ENCODE results near the gene COTL1.
"Not testable (repeated sequence)": the region's sequence is repeated elsewhere in the genome, so short reads cannot be mapped to it uniquely, and the experiment has no call there.

COTL1 gene

DNA sequence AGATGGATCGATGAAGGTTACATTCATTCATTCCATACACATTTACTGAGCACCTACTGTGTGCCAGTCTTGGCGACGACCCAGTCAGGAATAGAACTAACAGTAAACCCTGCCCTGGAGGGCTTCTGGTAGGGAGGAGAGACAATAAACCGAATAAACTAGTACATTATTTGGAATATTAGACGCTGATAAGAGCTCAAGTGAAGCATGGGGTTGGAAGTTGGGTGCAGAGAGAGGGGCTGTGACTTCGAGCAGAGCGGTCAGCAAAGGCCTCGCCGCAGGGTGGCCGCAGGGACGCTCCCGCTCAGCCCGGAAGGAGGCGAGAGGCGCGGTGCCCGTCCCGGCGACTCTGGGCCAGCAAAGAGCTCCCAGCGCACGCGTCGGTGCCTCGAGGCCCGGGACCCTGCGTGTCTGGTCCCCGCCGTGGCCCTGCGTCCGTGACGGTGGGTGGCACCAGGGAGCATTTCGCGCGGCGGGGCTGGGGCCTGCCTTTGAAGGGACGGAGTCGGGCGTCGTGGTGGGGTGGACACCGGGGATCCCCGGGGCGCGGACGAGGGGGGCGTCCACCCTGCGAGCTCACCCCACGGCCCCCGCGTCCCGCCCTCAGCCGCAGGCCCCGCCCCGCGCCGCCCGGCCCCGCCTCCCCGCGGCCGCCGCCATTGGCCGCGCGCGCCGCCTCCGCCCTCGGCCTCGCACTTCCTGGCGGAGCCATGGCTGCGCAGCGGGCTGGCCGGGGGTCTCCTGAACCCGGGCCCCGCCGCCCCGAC, 30.1 kb upstream of the COTL1 start, which contains the start of gene KLHL36:
Gene KLHL36 (plus strand): TSS at position 684 of the 767 bp plus-strand sequence. CDS start 2,357 bp downstream, outside the sequence.
- in situ Hi-C loops (cut with HindIII; ENCODE audit: low pct_ligation_motif_present, low pct_unique_long_range_greater_than_20kb, low sequenced_read_pairs), result no loop called here
- DNase-seq, result peak; percentile 59

DNA sequence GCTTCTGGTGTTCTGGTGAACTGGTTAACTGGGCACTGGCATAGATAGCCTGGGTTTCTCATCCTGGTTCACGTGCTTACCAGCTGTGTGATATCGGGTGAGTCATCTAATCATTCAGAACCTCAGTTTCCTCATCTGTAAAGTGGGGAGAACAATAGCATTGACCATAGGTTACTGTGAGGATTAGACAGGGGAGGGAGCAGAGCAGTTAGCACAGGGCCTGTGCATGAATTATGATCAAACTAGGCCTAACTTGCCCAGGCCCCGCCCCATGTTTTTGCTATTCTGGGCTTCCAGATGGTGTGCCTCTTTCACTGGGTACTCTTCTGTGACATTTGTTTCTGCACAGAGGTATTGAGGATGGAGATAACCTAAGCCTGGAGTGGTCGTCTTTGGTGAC, 25.8 kb upstream of the COTL1 start:
- peak; percentile 19 for DNase-seq

DNA sequence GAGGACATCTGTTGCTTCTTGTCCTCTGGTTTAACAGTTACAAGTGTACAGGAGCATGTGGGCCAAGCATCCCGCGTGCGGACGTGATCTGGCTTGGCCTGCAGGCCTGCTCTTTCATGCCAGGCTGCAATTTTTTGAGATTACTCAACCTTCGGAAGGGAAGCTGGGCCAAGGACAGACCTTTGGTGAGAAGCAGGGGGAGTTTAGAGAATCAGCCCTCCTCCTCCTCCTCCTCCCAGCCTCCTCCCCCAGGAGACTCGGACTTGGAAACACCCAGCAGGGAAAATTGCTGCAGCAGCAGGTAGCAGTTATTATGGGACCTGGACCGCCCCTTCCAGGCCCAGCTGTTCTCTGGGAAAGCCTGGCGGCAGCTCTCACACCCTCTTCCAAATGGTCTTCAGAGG, 25.3 kb upstream of the COTL1 start:
- in situ Hi-C loops (cut with HindIII; ENCODE audit: low pct_ligation_motif_present, low pct_unique_long_range_greater_than_20kb, low sequenced_read_pairs), result no loop called here
- DNase-seq, result peak; percentile 93

More for the DNA sequence above, 25.8 kb upstream of the COTL1 start:
- in situ Hi-C loops (cut with HindIII; ENCODE audit: low pct_ligation_motif_present, low pct_unique_long_range_greater_than_20kb, low sequenced_read_pairs), result no loop called here

DNA sequence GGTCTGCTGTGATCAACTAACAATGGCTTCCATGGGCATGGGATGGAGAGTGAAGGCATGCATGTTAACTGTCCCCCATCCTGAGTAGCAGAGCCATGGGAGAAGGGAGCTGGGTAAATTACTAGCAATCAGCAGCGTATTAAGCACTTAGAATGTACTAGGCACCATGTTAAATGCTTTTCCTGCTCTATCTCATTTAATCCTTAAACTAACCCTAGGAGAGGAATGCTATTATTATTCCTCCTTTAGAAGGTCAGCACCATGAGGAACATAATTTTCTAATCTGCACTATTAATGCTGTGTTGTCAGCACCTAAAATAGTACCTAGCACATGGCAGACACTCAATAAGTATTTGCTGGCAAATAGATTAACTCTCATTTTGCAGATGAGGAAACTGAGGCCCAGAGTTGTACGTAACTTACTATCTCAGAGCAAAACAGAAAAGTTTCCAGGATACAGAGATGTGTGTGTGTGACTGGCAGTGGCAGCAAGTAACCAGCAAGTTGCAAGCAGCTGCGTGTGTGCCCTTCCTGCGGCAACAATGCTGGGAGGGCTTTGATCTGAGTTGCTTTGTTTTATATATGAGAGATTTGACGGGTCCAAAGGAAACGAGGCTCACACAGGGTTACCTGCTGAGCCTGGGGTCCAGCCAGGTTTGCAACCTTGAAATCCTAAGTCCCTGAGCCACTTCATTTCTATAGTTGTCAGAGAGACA, 23.9 kb upstream of the COTL1 start:
- peak; percentile 24 for DNase-seq
- in situ Hi-C loops (cut with HindIII; ENCODE audit: low pct_ligation_motif_present, low pct_unique_long_range_greater_than_20kb, low sequenced_read_pairs), result no loop called here

DNA sequence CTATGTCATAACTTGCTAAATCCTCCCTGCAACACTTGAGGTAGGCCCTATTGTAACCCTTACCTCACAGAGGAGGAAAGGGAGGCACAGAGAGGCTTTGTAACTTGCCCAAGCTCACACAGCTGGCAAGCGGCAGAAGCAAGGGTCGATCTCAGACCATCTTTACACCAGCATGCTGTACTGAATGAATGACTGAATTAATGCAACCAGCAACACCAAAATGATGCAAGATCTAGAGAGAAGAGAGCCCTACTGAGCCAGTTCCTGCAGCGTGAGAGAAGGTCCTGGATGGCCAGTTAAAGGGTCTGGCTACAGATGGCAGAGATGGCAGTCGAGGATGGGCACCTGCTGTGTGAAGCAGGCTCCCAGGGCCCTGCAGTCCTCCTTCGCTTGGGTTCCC, 22.3 kb upstream of the COTL1 start:
- in situ Hi-C loops (cut with HindIII; ENCODE audit: low pct_ligation_motif_present, low pct_unique_long_range_greater_than_20kb, low sequenced_read_pairs), result no loop called here
- no peak for DNase-seq

DNA sequence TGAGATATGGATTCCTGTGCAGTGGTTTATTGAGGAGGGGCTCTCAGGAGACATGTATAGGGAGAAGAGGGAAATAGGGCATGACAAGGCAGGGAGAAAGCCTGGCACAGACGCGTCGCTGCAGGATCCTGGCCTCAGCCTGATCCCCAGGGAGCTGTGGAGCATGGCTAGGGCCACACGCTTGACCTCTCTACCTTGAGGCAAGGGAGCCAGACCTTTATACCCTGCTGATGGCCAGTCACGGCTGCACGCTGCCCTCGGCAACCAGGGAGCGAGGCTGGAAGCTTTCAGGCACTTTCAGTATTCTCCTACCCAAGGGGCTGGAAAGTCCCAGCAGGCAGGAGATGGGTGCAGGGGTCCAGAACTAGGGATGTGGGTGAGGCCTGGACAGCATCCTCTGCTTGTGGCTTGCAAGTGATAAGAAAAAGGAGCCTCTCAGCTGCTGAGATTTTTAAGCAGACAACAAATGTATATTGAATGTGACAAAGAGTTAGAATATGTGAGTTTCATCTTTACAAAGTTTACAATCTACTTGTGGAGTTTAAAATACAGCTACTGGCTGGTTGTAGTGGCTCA, 20.4 kb upstream of the COTL1 start:
- in situ Hi-C loops (cut with HindIII; ENCODE audit: low pct_ligation_motif_present, low pct_unique_long_range_greater_than_20kb, low sequenced_read_pairs), result no loop called here
- DNase-seq, result no peak

GRCh38 chr16:84637709-84638108, 19.8 kb upstream of the COTL1 start:
- in situ Hi-C loops (cut with HindIII; ENCODE audit: low pct_ligation_motif_present, low pct_unique_long_range_greater_than_20kb, low sequenced_read_pairs), result no loop called here
- no peak for DNase-seq

GRCh38 chr16:84635702-84636101, 17.8 kb upstream of the COTL1 start:
- no peak for DNase-seq
- in situ Hi-C loops (cut with HindIII; ENCODE audit: low pct_ligation_motif_present, low pct_unique_long_range_greater_than_20kb, low sequenced_read_pairs), result no loop called here

DNA sequence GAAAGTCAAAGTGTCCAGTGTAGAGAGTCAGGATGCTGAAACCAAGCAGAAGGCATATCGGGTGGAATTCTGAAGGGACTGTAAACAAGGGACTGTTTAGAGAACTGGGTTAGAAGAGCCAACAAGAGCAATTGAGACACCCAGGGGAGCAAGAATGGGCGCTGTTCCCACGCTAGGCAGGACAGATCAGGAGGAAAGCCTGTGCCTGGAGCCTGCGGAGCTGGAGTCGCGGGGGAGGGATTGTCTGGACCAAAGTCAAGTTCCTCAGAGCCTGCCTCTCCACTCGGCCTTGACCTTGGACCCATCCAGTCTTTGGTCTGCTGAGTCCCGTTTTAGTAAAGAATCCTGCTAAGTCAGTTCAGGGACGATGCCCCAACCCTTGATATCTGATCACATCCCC, 15.7 kb upstream of the COTL1 start:
- in situ Hi-C loops (cut with HindIII; ENCODE audit: low pct_ligation_motif_present, low pct_unique_long_range_greater_than_20kb, low sequenced_read_pairs), result no loop called here

DNA sequence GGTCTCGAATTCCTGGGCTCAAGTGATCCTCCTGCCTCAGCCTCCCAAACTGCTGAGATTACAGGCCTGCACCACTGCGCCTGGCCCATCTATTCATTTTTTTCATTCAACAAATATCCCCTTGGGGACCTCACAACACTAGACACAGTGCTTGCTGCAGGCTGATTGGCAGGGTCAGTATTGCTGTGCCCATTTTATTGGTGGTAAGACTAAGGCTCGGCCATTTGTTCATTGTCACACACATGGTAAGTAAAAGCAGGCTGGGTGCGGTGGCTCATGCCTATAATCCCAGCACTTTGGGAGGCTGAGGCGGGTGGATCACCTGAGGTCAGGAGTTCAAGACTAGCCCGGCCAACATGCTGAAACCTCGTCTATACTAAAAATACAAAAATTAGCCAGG, 15.0 kb upstream of the COTL1 start:
- DNase-seq; in situ Hi-C loops (cut with HindIII; ENCODE audit: low pct_ligation_motif_present, low pct_unique_long_range_greater_than_20kb, low sequenced_read_pairs): not testable (repeated sequence)

More for the DNA sequence above, 15.7 kb upstream of the COTL1 start:
- DNase-seq, result no peak

DNA sequence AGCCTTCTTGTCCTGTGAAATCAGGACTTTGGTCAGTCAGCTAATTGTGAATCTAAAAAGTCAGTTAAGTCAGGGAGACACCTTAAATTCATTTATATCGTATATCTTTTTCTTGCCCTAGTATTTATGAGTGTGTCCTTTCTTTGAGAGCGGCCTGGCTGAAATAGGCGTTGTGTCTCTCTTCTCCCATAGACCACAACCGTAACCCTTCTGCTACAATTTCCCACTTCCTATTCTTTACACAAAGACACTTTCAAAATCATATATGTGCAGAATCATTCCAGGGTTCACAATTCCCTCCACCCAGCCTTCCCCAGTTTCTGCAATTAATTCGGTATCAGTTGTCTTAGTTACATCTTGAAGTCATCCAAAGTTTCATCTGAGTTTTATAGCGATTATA, 14.0 kb upstream of the COTL1 start:
- in situ Hi-C loops (cut with HindIII; ENCODE audit: low pct_ligation_motif_present, low pct_unique_long_range_greater_than_20kb, low sequenced_read_pairs), result no loop called here
- no peak for DNase-seq

DNA sequence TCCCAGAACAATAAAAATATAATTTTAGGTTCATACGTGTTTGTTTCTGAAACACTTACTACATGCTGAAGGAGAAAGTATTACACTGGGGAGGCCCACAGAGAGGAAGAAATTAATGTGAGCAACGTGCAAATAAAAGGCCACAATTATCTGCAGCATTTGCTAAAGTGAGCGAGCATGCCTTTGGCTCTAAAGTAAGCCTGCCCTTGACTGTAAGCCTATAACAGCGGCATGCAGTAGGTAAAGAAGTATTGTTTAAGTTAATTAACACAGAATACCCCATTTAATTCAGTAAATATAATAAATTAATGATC, 13.2 kb upstream of the COTL1 start:
- in situ Hi-C loops (cut with HindIII; ENCODE audit: low pct_ligation_motif_present, low pct_unique_long_range_greater_than_20kb, low sequenced_read_pairs), result no loop called here
- no peak for DNase-seq

DNA sequence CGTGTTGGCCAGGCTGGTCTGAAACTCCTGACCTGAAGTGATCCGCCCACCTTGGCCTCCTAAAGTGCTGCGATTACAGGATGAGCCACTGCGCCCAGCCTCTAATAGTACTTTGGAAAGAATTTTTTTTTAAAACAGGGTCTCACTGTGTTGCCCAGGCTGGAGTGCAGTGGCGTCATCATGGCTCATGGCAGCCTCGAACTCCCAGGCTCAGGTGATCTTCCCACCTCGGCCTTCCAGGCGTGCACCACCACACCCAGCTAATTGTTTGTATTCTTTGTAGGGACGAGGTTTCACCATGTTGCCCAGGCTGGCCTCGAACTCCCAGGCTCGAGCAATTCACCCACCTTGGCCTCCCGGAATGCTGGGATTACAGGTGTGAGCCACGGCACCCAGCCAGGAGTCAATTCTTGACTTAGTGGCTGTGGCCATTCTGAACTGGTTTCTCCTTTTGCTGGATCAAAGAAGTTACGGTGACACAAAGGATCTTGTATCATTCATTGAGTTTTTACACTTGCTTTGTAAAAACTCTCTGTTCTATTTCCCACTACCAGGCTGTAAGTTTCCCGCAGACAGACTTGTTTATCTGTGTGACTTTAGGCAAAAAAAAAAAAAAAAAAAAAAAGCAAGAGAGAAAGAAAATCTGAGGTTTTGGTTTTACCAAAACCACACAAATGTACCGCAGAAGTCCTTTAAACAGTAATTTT, 12.7 kb upstream of the COTL1 start:
- in situ Hi-C loops (cut with HindIII; ENCODE audit: low pct_ligation_motif_present, low pct_unique_long_range_greater_than_20kb, low sequenced_read_pairs), result no loop called here
- no peak for DNase-seq

DNA sequence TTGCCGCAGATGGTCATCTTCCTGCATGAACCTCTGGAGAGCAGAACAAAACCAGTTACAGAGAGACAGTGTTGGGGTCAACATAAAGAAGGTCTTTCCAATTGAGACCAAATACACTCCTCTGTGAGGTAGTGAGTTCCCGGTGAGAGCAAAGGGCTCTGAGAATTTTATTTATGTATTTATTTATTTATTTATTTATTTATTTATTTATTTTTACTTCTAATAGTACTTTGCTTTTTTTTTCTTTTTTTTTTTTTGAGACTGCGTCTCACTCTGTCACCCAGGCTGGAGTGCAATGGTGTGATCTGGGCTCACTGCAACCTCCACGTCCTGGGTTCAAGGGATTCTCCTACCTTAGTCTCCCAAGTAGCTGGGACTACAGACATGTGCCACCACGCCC, 12.1 kb upstream of the COTL1 start:
- in situ Hi-C loops (cut with HindIII; ENCODE audit: low pct_ligation_motif_present, low pct_unique_long_range_greater_than_20kb, low sequenced_read_pairs), result no loop called here
- DNase-seq, result no peak

GRCh38 chr16:84629580-84629979, 11.7 kb upstream of the COTL1 start:
- no peak for DNase-seq
- in situ Hi-C loops (cut with HindIII; ENCODE audit: low pct_ligation_motif_present, low pct_unique_long_range_greater_than_20kb, low sequenced_read_pairs), result no loop called here

- DNase-seq, result no peak
- in situ Hi-C loops (cut with HindIII; ENCODE audit: low pct_ligation_motif_present, low pct_unique_long_range_greater_than_20kb, low sequenced_read_pairs), result no loop called here
These were observed 10.4 kb upstream of the COTL1 start for GRCh38 chr16:84628226-84628731.

- in situ Hi-C loops (cut with HindIII; ENCODE audit: low pct_ligation_motif_present, low pct_unique_long_range_greater_than_20kb, low sequenced_read_pairs), result no loop called here
- DNase-seq, result no peak
These were observed 7.7 kb upstream of the COTL1 start for GRCh38 chr16:84625556-84625955.

DNA sequence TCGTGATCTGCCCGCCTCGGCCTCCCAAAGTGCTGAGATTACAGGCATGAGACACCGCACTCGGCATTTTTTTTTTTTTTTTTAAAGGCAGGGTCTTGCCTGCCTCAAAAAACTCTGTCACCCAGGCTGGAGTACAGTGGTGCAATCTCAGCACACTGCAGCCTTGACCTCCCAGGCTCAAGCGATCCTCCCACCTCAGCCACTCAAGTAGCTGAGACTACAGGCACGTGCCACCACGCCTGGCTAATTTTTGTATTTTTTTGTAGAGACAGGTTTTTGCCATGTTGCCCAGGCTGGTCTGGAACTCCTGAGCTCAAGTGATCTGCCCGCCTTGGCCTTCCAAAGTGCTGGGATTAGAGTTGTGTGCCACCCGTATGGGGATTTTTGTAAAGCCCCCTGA, 3.0 kb upstream of the COTL1 start:
- in situ Hi-C loops (cut with HindIII; ENCODE audit: low pct_ligation_motif_present, low pct_unique_long_range_greater_than_20kb, low sequenced_read_pairs); DNase-seq: not testable (repeated sequence)
